ENCODE measurements around the gene SV2A.
"Not testable (repeated sequence)": the region's sequence is repeated elsewhere in the genome, so short reads cannot be mapped to it uniquely, and the experiment has no call there.

The SV2A gene

GRCh38 chr1:149929856-149930255, 12.2 kb upstream of the SV2A start:
- DNase-seq (ENCODE audit: low spot score) = no peak

GRCh38 chr1:149928401-149928724, 10.7 kb upstream of the SV2A start:
- no peak for DNase-seq (ENCODE audit: low spot score)

- peak; percentile 93 for DNase-seq (ENCODE audit: low spot score)
Observed at GRCh38 chr1:149927563-149928400, 10.1 kb upstream of the SV2A start, which contains the start of gene SF3B4. TSS of gene SF3B4 (minus strand) at chr1:149927803. CDS start at chr1:149927759, 44 bp downstream.

- DNase-seq (ENCODE audit: low spot score) = no peak
Observed at GRCh38 chr1:149927056-149927562, 9.5 kb upstream of the SV2A start.

GRCh38 chr1:149926296-149926695, 8.7 kb upstream of the SV2A start:
- no peak for DNase-seq (ENCODE audit: low spot score)

- no peak for DNase-seq (ENCODE audit: low spot score)
Observed at GRCh38 chr1:149925751-149926150, 8.1 kb upstream of the SV2A start.

- no peak for DNase-seq (ENCODE audit: low spot score)
Observed at GRCh38 chr1:149925345-149925744, 7.7 kb upstream of the SV2A start.

- no peak for DNase-seq (ENCODE audit: low spot score)
Observed at GRCh38 chr1:149923626-149924025, 6.0 kb upstream of the SV2A start.

- DNase-seq (ENCODE audit: low spot score) = no peak
Observed at GRCh38 chr1:149916898-149917252, 769 bp downstream of the SV2A start.

GRCh38 chr1:149916193-149916897, 1.3 kb downstream of the SV2A start:
- DNase-seq (ENCODE audit: low spot score) = no peak

GRCh38 chr1:149915429-149916192, 2.0 kb downstream of the SV2A start:
- DNase-seq (ENCODE audit: low spot score) = no peak

GRCh38 chr1:149914545-149914944, 3.1 kb downstream of the SV2A start:
- no peak for DNase-seq (ENCODE audit: low spot score)

- DNase-seq (ENCODE audit: low spot score) = no peak
Observed at GRCh38 chr1:149906570-149907075, 11.0 kb downstream of the SV2A start.

GRCh38 chr1:149903836-149904491, 13.7 kb downstream of the SV2A start:
- DNase-seq (ENCODE audit: low spot score) = no peak

- DNase-seq (ENCODE audit: low spot score) = peak; percentile 97
Observed at GRCh38 chr1:149899460-149900284, 18.0 kb downstream of the SV2A start, which contains the start of gene BOLA1. TSS of gene BOLA1 (plus strand) at chr1:149899568. CDS start at chr1:149900060, 492 bp downstream.

GRCh38 chr1:149896575-149896974, 21.1 kb downstream of the SV2A start:
- DNase-seq (ENCODE audit: low spot score) = no peak

- no peak for DNase-seq (ENCODE audit: low spot score)
Observed at GRCh38 chr1:149888999-149889289, 28.7 kb downstream of the SV2A start.

- DNase-seq (ENCODE audit: low spot score) = peak; percentile 78
Observed at GRCh38 chr1:149888247-149888998, 29.2 kb downstream of the SV2A start.

GRCh38 chr1:149887456-149888246, 30.0 kb downstream of the SV2A start:
- peak; percentile 92 for DNase-seq (ENCODE audit: low spot score)

- not testable (repeated sequence) for DNase-seq (ENCODE audit: low spot score)
Observed at GRCh38 chr1:149887196-149887455, 30.5 kb downstream of the SV2A start.

Measured in AG08395 (cell line).